SK-N-SH (cell line): ENCODE measurements around the gene SLC10A7.

Experiments
- CHD2 ChIP-seq: fragments of 150-350 bp; IDR thresholded peaks from 2 replicates; pipeline ENCODE4 v1.6.1; 2018; ENCODE audit warnings: low read length; ENCODE audit not compliant: partially characterized antibody
- EP300 ChIP-seq, 2 experiments: IDR thresholded peaks; 2 replicates each; pipeline versions ENCODE4 v1.4.0 to v1.6.1; 2012; ENCODE audit warnings: borderline replicate concordance in 1 of 2, low read depth in 1 of 2, low read length in 1 of 2
- EZH2phosphoT487 ChIP-seq: fragments of 200-600 bp; sonication (generic); IDR thresholded peaks from 2 replicates; pipeline ENCODE4 v1.6.1; 2017; ENCODE audit warnings: low read depth, mixed run types, mild to moderate bottlenecking, antibody characterized with exemption, moderate library complexity, borderline replicate concordance
- MXI1 ChIP-seq: IDR thresholded peaks from 2 replicates; pipeline ENCODE4 v1.6.1; 2012; ENCODE audit warnings: mild to moderate bottlenecking, low read depth, low read length, improper control_type of control experiment
- RAD21 ChIP-seq: IDR thresholded peaks from 2 replicates; pipeline ENCODE4 v1.6.1; 2012; ENCODE audit warnings: mild to moderate bottlenecking, low read length
- RCOR1 ChIP-seq: fragments of 150-350 bp; IDR thresholded peaks from 2 replicates; pipeline ENCODE4 v1.6.1; 2017; ENCODE audit warnings: antibody characterized with exemption, low read length
- SMC3 ChIP-seq: IDR thresholded peaks from 2 replicates; pipeline ENCODE4 v1.6.1; 2012; ENCODE audit warnings: low read depth, low read length, improper control_type of control experiment
- TAF1 ChIP-seq: IDR thresholded peaks from 2 replicates; pipeline ENCODE4 v1.6.1; 2012; ENCODE audit warnings: low read depth, mild to moderate bottlenecking, low read length, moderate library complexity, borderline replicate concordance
- TCF12 ChIP-seq: IDR thresholded peaks from 2 replicates; pipeline ENCODE4 v1.4.0; 2012
- TEAD4 ChIP-seq: IDR thresholded peaks from 2 replicates; pipeline ENCODE4 v1.4.0; 2012; ENCODE audit warnings: mild to moderate bottlenecking, borderline replicate concordance; ENCODE audit not compliant: insufficient read depth
- YY1 ChIP-seq: IDR thresholded peaks from 2 replicates; pipeline ENCODE4 v1.4.0; 2012; ENCODE audit warnings: low read depth, mild to moderate bottlenecking
- TF ChIP-seq, protein P1 (sequence below): fragments of 200-600 bp; sonication (generic); IDR thresholded peaks from 2 replicates; pipeline ENCODE4 v1.6.1; 2017; ENCODE audit warnings: antibody characterized with exemption, mild to moderate bottlenecking, moderate library complexity

DNA sequence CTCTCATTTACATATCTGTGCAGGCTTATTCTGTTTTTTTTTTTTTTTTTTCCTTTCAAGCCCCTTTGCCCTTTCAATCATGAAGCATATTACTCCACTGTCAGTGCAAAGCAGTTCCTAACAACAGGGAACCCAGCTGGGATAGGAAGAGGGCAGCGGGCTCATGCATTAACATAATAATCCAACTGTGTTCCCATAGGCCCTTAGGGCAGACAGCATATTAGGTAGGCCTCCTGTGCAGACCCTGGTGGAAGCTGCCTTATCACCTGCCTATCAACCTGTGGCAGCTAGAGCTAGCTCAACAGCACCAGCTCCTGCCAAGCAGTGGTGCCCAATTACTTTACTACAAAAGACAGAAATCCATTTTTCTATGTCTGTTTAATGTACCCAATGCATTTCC is 49.3 kb downstream of the SLC10A7 start:
- TF ChIP-seq, protein P1, sequence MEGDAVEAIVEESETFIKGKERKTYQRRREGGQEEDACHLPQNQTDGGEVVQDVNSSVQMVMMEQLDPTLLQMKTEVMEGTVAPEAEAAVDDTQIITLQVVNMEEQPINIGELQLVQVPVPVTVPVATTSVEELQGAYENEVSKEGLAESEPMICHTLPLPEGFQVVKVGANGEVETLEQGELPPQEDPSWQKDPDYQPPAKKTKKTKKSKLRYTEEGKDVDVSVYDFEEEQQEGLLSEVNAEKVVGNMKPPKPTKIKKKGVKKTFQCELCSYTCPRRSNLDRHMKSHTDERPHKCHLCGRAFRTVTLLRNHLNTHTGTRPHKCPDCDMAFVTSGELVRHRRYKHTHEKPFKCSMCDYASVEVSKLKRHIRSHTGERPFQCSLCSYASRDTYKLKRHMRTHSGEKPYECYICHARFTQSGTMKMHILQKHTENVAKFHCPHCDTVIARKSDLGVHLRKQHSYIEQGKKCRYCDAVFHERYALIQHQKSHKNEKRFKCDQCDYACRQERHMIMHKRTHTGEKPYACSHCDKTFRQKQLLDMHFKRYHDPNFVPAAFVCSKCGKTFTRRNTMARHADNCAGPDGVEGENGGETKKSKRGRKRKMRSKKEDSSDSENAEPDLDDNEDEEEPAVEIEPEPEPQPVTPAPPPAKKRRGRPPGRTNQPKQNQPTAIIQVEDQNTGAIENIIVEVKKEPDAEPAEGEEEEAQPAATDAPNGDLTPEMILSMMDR = no peak
- TF ChIP-seq MXI1 (no peak), CHD2 (peak; percentile 50), RCOR1 (peak; percentile 93), TAF1 (no peak), EP300 (IDR thresholded peaks at IDR 0.05; ENCODE audit: borderline replicate concordance in 1 of 2, low read depth in 1 of 2, low read length in 1 of 2) (peak in 1 of 2 experiments; percentile 84; a peak in 2 of 4 replicates), RAD21 (peak; percentile 38), SMC3 (peak; percentile 2; the same call in 1 of the 2 replicates), TEAD4 (no peak), YY1 (no peak), TCF12 (no peak), EZH2phosphoT487 (no peak)
